ENCODE measurements around the gene SPRED1.
"Not testable (repeated sequence)": the region's sequence is repeated elsewhere in the genome, so short reads cannot be mapped to it uniquely, and the experiment has no call there.

SPRED1 gene

GRCh38 chr15:38274135-38274534 lies 21.5 kb downstream of the SPRED1 start:
- no peak overlapping the region for H3K27ac ChIP-seq (ENCODE audit: low read depth, low read length)
- no peaks in the 10 kb centered on the region for H3K27me3 ChIP-seq (ENCODE audit: control insufficient read depth, low read length)
- no peaks in the 10 kb centered on the region for H3K9me2 ChIP-seq (replicated peaks; ENCODE audit: control insufficient read depth, low read length)
- no peak overlapping the region for H3K4me3 ChIP-seq (ENCODE audit: low read length)
- H3K4me1 ChIP-seq (ENCODE audit: control insufficient read depth, low read length): peaks cover 6% of the 10 kb centered on the region
- H4K20me1 ChIP-seq (ENCODE audit: control insufficient read depth, insufficient read depth, low read depth, low read length): no peaks in the 10 kb centered on the region
- TF ChIP-seq CTCF (IDR thresholded peaks at IDR 0.05; ENCODE audit: low read depth, low read length, poor library complexity, severe bottlenecking) (no peak), EZH2phosphoT487 (IDR thresholded peaks at IDR 0.05; ENCODE audit: borderline replicate concordance, low read length) (no peak)
- H3K79me2 ChIP-seq (ENCODE audit: control insufficient read depth, low read length): peaks cover 7% of the 10 kb centered on the region
- no peak overlapping the region for H3K4me2 ChIP-seq (ENCODE audit: low read length)
- no peaks in the 10 kb centered on the region for H3K36me3 ChIP-seq (ENCODE audit: control insufficient read depth, low read length)
- no peaks in the 10 kb centered on the region for H3K9me3 ChIP-seq (ENCODE audit: control insufficient read depth, insufficient read depth, low read length)
- H3F3A ChIP-seq (ENCODE audit: control insufficient read depth, insufficient read depth): no peaks in the 10 kb centered on the region

- H3K4me3 ChIP-seq (ENCODE audit: low read length): no peak overlapping the region
- no peaks in the 10 kb centered on the region for H3F3A ChIP-seq (ENCODE audit: control insufficient read depth, insufficient read depth)
- TF ChIP-seq CTCF (IDR thresholded peaks at IDR 0.05; ENCODE audit: low read depth, low read length, poor library complexity, severe bottlenecking) (no peak), EZH2phosphoT487 (IDR thresholded peaks at IDR 0.05; ENCODE audit: borderline replicate concordance, low read length) (no peak)
- H3K4me1 ChIP-seq (ENCODE audit: control insufficient read depth, low read length): peaks cover 6% of the 10 kb centered on the region
- no peaks in the 10 kb centered on the region for H3K36me3 ChIP-seq (ENCODE audit: control insufficient read depth, low read length)
- no peaks in the 10 kb centered on the region for H4K20me1 ChIP-seq (ENCODE audit: control insufficient read depth, insufficient read depth, low read depth, low read length)
- H3K9me3 ChIP-seq (ENCODE audit: control insufficient read depth, insufficient read depth, low read length): no peaks in the 10 kb centered on the region
- H3K9me2 ChIP-seq (replicated peaks; ENCODE audit: control insufficient read depth, low read length): no peaks in the 10 kb centered on the region
- no peak overlapping the region for H3K4me2 ChIP-seq (ENCODE audit: low read length)
- no peak overlapping the region for H3K27ac ChIP-seq (ENCODE audit: low read depth, low read length)
- H3K79me2 ChIP-seq (ENCODE audit: control insufficient read depth, low read length): peaks cover 7% of the 10 kb centered on the region
- no peaks in the 10 kb centered on the region for H3K27me3 ChIP-seq (ENCODE audit: control insufficient read depth, low read length)
Observed at GRCh38 chr15:38275959-38276358, 23.3 kb downstream of the SPRED1 start.

- H4K20me1 ChIP-seq (ENCODE audit: control insufficient read depth, insufficient read depth, low read depth, low read length): not testable (repeated sequence)
Observed at GRCh38 chr15:38277281-38277680, 24.6 kb downstream of the SPRED1 start.

GRCh38 chr15:38281031-38281430 lies 28.4 kb downstream of the SPRED1 start:
- Histone ChIP-seq H3K9me3 (ENCODE audit: control insufficient read depth, insufficient read depth, low read length) (no peaks in the 10 kb centered on the region), H3K4me3 (ENCODE audit: low read length) (no peak overlapping the region)

More at GRCh38 chr15:38277281-38277680, 24.6 kb downstream of the SPRED1 start:
- H3K27me3 ChIP-seq (ENCODE audit: control insufficient read depth, low read length); H3F3A ChIP-seq (ENCODE audit: control insufficient read depth, insufficient read depth); H3K4me3 ChIP-seq (ENCODE audit: low read length); H3K36me3 ChIP-seq (ENCODE audit: control insufficient read depth, low read length); H3K9me2 ChIP-seq (replicated peaks; ENCODE audit: control insufficient read depth, low read length); H3K79me2 ChIP-seq (ENCODE audit: control insufficient read depth, low read length); H3K4me2 ChIP-seq (ENCODE audit: low read length); H3K27ac ChIP-seq (ENCODE audit: low read depth, low read length); H3K4me1 ChIP-seq (ENCODE audit: control insufficient read depth, low read length); H3K9me3 ChIP-seq (ENCODE audit: control insufficient read depth, insufficient read depth, low read length): not testable (repeated sequence)

More at GRCh38 chr15:38281031-38281430, 28.4 kb downstream of the SPRED1 start:
- Histone ChIP-seq H3K4me2 (ENCODE audit: low read length) (no peak overlapping the region), H3K27ac (ENCODE audit: low read depth, low read length) (no peak overlapping the region), H3K79me2 (ENCODE audit: control insufficient read depth, low read length) (peaks cover 3% of the 10 kb centered on the region; the same call in 1 of the 2 replicates), H3K4me1 (ENCODE audit: control insufficient read depth, low read length) (no peaks in the 10 kb centered on the region), H3K36me3 (ENCODE audit: control insufficient read depth, low read length) (no peaks in the 10 kb centered on the region), H3F3A (ENCODE audit: control insufficient read depth, insufficient read depth) (no peaks in the 10 kb centered on the region), H4K20me1 (ENCODE audit: control insufficient read depth, insufficient read depth, low read depth, low read length) (no peaks in the 10 kb centered on the region), H3K27me3 (ENCODE audit: control insufficient read depth, low read length) (no peaks in the 10 kb centered on the region), H3K9me2 (replicated peaks; ENCODE audit: control insufficient read depth, low read length) (no peaks in the 10 kb centered on the region)
- TF ChIP-seq CTCF (IDR thresholded peaks at IDR 0.05; ENCODE audit: low read depth, low read length, poor library complexity, severe bottlenecking) (no peak), EZH2phosphoT487 (IDR thresholded peaks at IDR 0.05; ENCODE audit: borderline replicate concordance, low read length) (no peak)
